HG03558 (cell line): ENCODE data around the gene NOC2L.
"Not testable (repeated sequence)": the region's sequence is repeated elsewhere in the genome, so short reads cannot be mapped to it uniquely, and the experiment has no call there.

Experiments
- ATAC-seq: cut with Tn5 transposase; IDR thresholded peaks from one replicate; pipeline ENCODE4 v1.9.1; 2021; ENCODE audit warnings: moderate number of reproducible peaks; ENCODE audit not compliant: unreplicated experiment; ENCODE audit errors: extremely low read depth

The NOC2L gene

GRCh38 chr1:976791-977190 is 17.7 kb upstream of the NOC2L start:
- not testable (repeated sequence) for ATAC-seq

GRCh38 chr1:975896-976683 is 17.0 kb upstream of the NOC2L start:
- ATAC-seq: no peak

- ATAC-seq: no peak
These were observed 16.3 kb upstream of the NOC2L start for GRCh38 chr1:975365-975764.

- ATAC-seq: no peak
These were observed 15.8 kb upstream of the NOC2L start for GRCh38 chr1:974687-975328.

GRCh38 chr1:974293-974640 is 15.2 kb upstream of the NOC2L start:
- ATAC-seq: no peak

- no peak for ATAC-seq
These were observed 14.6 kb upstream of the NOC2L start for GRCh38 chr1:973459-974292.

GRCh38 chr1:972726-973458 is 13.8 kb upstream of the NOC2L start:
- ATAC-seq: no peak

GRCh38 chr1:971751-972506 is 12.9 kb upstream of the NOC2L start:
- ATAC-seq: no peak

- no peak for ATAC-seq
These were observed 12.1 kb upstream of the NOC2L start for GRCh38 chr1:970973-971730.

- ATAC-seq: no peak
These were observed 11.4 kb upstream of the NOC2L start for GRCh38 chr1:970242-970972.

GRCh38 chr1:969260-969855 is 10.3 kb upstream of the NOC2L start:
- ATAC-seq: no peak

- no peak for ATAC-seq
These were observed 8.6 kb upstream of the NOC2L start for GRCh38 chr1:967466-968343.

- no peak for ATAC-seq
These were observed 7.7 kb upstream of the NOC2L start for GRCh38 chr1:966704-967300.

- no peak for ATAC-seq
These were observed 7.2 kb upstream of the NOC2L start, which contains the start of gene PLEKHN1 for GRCh38 chr1:966135-966703. Gene PLEKHN1 (plus strand): TSS chr1:966482. CDS start chr1:966532, 50 bp downstream.

GRCh38 chr1:965526-966134 is 6.6 kb upstream of the NOC2L start:
- no peak for ATAC-seq
